Nephron progenitor cell (in vitro differentiated cells): ENCODE measurements around the gene BAHCC1.

Experiments used
- DNase-seq: peaks from one replicate; pipeline ENCODE4 v3.0.0; 2021
- H3K27ac Mint-ChIP-seq: 2 replicates; pipeline ENCODE4 v1.8.0; 2021; ENCODE audit warnings: mild to moderate bottlenecking, moderate library complexity, mixed read lengths
- H3K27me3 Mint-ChIP-seq: 2 replicates; pipeline ENCODE4 v1.8.0; 2021; ENCODE audit warnings: mild to moderate bottlenecking, low read depth, mixed read lengths; ENCODE audit not compliant: poor library complexity
- H3K36me3 Mint-ChIP-seq: 2 replicates; pipeline ENCODE4 v1.8.0; 2021; ENCODE audit warnings: low read depth, mixed read lengths
- H3K4me1 Mint-ChIP-seq: 2 replicates; pipeline ENCODE4 v1.8.0; 2021; ENCODE audit warnings: mixed read lengths
- H3K4me3 Mint-ChIP-seq: 2 replicates; pipeline ENCODE4 v1.8.0; 2021; ENCODE audit warnings: mild to moderate bottlenecking, moderate library complexity, mixed read lengths
- H3K9me3 Mint-ChIP-seq: 2 replicates; pipeline ENCODE4 v1.8.0; 2021; ENCODE audit warnings: mild to moderate bottlenecking, moderate library complexity, mixed read lengths
- TF ChIP-seq, protein P1 (sequence below): fragments of 200-600 bp; sonication (generic); IDR thresholded peaks from 2 replicates; pipeline ENCODE4 v1.5.0; 2021; ENCODE audit warnings: antibody characterized with exemption

Gene BAHCC1

DNA sequence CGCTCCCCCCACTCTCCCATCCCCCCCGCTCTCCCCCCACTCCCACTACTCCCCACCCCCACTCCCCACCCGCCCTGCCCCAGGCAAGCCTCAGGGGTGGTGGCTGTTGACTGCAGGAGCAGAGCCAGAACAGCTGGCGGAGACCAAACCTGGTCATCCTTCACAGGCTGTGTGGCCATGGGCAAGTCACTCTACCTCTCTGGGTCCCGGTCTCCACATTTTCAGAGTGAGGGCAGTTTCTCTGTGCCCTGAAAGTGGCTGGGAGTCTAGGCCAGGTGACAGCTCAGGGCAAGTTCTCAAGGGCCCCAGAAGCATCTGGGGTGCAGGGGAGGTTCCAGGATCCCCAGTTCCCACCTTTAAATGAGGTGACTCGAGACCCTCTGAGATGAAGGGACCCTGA, 15.1 kb upstream of the BAHCC1 start:
- H3K27ac Mint-ChIP-seq, result no peak overlapping the region
- peaks cover 21% of the 10 kb centered on the region for H3K4me1 Mint-ChIP-seq
- no peaks in the 10 kb centered on the region for H3K27me3 Mint-ChIP-seq
- no peak for DNase-seq
- H3K4me3 Mint-ChIP-seq, result no peak overlapping the region
- H3K9me3 Mint-ChIP-seq, result no peaks in the 10 kb centered on the region
- TF ChIP-seq, protein P1, sequence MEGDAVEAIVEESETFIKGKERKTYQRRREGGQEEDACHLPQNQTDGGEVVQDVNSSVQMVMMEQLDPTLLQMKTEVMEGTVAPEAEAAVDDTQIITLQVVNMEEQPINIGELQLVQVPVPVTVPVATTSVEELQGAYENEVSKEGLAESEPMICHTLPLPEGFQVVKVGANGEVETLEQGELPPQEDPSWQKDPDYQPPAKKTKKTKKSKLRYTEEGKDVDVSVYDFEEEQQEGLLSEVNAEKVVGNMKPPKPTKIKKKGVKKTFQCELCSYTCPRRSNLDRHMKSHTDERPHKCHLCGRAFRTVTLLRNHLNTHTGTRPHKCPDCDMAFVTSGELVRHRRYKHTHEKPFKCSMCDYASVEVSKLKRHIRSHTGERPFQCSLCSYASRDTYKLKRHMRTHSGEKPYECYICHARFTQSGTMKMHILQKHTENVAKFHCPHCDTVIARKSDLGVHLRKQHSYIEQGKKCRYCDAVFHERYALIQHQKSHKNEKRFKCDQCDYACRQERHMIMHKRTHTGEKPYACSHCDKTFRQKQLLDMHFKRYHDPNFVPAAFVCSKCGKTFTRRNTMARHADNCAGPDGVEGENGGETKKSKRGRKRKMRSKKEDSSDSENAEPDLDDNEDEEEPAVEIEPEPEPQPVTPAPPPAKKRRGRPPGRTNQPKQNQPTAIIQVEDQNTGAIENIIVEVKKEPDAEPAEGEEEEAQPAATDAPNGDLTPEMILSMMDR, result no peak
- H3K36me3 Mint-ChIP-seq, result peaks cover 5% of the 10 kb centered on the region

DNA sequence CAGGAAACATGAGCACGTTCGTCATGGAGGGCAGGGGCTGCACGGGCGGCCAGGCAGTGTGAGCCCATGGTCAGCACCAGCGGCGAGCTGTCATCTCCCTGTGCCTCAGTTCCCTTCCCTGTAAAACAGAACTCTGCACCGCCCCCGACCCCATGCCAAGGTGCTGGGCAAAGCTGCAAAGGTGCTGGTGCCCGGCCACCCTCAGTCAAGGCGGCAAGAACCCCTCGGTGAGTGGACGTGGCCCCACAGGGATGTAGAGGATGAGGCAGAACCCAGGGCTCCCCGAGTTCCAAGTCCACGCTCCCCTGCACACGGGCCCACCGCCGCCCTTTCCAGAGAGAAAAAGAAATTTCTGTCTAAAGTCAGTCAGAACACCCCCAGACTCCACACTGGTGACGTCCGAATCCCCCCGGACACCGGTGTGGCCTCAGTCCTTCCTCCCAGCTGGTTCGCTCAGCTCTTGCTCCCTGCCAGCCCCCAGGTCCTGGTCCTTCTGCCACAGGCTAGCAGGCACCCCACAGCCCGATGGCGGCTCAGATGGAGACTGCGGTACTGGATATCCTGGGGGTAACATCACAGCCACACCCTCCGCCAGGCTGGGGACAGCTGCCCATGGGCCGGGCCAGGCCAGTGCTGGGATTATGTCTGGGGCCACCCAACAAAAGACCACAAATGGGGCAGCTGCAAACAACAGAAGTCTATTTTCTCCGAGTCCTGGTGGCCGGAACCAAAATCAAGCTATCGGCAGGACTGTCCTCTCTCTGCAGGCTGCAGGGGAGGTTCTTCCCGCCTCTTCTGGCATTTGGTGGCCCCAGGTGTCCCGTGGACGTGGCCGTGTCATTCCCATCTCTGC, 14.4 kb upstream of the BAHCC1 start:
- Mint-ChIP-seq H3K9me3 (no peaks in the 10 kb centered on the region), H3K4me1 (peaks cover 28% of the 10 kb centered on the region), H3K36me3 (peaks cover 5% of the 10 kb centered on the region), H3K27ac (peak overlapping the region; percentile 68), H3K27me3 (no peaks in the 10 kb centered on the region), H3K4me3 (no peak overlapping the region)
- DNase-seq, result no peak
- TF ChIP-seq, protein P1, result no peak

DNA sequence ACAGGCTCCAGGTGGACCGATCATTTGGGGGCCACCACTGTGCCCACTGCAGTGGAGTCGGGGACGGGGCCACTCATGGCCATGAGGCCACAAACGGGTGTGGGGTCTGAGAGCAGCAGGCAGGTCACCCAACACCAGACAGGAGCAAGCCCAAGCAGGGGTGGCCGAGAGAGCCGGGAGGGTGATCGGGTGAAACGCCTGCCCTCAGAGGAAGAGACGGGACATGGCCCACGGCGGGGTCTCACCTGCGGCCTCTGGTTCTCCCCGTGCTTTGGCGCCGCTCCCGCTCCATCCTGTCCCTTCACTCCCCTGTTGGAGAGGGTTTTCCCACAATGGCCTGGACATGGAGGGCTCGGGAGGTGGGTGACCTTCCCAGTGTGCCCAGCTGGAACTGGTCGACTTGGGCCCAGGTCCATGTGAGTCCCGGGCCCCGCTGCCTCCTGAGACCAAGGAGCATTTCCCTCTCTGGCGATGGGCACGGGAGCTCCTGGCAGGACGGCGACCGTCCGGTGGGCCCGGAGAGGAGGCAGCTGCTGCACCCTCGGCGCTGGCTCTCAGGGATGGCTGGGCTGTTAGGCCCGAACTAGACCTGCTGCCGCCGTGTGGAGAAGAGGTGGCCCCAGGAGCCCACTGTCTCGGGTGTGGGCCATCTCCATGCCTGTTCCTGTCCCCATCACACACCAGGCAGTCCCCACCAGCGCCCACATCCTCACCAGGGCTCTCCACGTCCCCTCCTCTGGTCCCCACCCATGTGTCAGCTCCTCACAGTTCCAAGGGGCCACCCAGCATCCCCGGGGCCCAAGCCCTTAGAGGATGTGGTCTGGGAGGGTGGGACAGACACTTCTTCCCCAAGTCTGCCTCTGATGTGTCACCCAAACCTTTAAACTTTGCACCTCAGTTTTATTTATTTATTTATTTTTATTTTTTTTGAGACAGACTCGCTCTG, 13.4 kb upstream of the BAHCC1 start:
- Mint-ChIP-seq H3K4me3 (no peak overlapping the region), H3K36me3 (peaks cover 5% of the 10 kb centered on the region), H3K9me3 (no peaks in the 10 kb centered on the region), H3K4me1 (peaks cover 35% of the 10 kb centered on the region), H3K27ac (peak overlapping the region; percentile 68), H3K27me3 (no peaks in the 10 kb centered on the region)
- TF ChIP-seq, protein P1, result no peak
- DNase-seq, result no peak

DNA sequence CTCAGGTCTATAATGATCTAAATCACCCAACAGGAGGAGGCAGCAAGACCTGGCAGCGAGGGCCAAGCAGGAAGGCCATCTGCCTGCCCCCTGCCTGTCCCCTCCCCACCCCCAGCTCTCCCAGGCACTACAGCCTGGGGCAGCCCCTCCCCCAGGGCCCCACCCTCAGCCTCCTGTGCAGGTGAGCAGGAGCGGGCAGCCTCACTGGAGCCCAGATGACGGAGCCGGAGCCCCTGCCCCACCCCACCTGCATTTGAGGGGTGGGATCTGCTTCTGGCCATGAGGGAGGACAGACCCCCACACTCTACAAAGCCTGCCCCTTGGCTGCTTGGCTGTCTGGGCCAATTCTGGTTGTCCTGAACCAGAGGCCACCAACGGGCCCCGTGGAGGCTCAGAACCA, 12.4 kb upstream of the BAHCC1 start:
- no peaks in the 10 kb centered on the region for H3K27me3 Mint-ChIP-seq
- no peak overlapping the region for H3K27ac Mint-ChIP-seq
- no peaks in the 10 kb centered on the region for H3K9me3 Mint-ChIP-seq
- peaks cover 5% of the 10 kb centered on the region for H3K36me3 Mint-ChIP-seq
- H3K4me1 Mint-ChIP-seq, result peaks cover 37% of the 10 kb centered on the region
- H3K4me3 Mint-ChIP-seq, result no peak overlapping the region
- DNase-seq, result no peak
- TF ChIP-seq, protein P1, result no peak

DNA sequence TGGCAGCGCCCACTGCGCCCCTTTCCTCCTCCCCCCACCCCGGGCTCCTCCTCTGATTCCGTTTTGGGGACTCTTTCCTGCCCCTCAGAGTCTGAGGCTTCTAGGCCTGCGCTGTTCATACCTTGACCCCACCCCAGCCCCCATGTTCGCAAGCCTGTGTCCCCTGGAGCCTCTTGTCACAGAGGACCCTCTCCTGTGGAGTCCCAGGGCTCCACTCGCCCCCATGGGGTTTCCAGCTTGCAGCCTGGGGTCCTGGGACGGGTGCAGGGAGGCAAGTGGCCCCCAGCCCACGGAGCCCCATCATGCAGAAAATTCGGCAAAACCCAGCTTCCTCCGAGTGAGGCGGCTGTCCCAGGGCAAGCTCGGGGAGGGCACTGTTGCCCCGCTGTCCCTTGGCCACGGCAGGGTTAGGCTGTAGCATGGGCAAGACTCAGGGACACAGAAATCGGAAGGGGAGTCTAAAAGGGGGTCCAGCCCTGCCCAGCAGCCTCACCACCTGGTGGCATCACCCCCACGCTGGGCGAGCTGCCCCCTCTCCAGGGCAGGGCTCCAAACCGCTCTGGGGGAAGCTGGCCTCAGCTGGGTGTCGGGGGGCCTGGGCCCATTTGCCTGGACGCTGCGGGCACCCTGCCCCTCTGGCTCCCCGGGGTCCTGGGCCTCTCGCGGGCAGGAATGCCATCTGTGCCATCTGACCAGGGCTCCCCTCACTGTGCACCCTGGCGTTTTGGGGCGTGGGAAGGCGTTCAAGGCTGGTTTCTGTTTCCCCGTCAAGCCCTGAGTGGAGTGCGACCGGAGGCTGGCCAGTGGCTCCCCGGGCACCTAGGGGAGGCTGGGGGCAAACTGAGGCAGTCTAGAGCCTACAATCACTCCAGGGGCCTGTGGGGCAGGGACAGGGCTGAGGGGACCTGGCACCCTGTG, 11.5 kb upstream of the BAHCC1 start:
- H3K9me3 Mint-ChIP-seq, result no peaks in the 10 kb centered on the region
- H3K27me3 Mint-ChIP-seq, result no peaks in the 10 kb centered on the region
- no peak for DNase-seq
- peaks cover 5% of the 10 kb centered on the region for H3K36me3 Mint-ChIP-seq
- no peak overlapping the region for H3K4me3 Mint-ChIP-seq
- H3K4me1 Mint-ChIP-seq, result peaks cover 45% of the 10 kb centered on the region
- TF ChIP-seq, protein P1, result no peak
- H3K27ac Mint-ChIP-seq, result no peak overlapping the region
